HepG2 (cell line): ENCODE data around the gene ZNF77. TPM values are rescaled to one million over a fixed set of nuclear protein-coding genes. Genes with fewer than 3 reads are reported as not detected.

Experiments used
- NCOR1 ChIP-seq: fragments of 200-600 bp; sonication (generic); IDR thresholded peaks from 2 replicates; pipeline ENCODE4 v1.7.0; 2017; ENCODE audit warnings: antibody characterized with exemption, low read length, borderline replicate concordance
- NR2F1 ChIP-seq, 2 experiments: fragments of 450-650 bp in 1 of 2; formaldehyde crosslinking in 1 of 2; IDR thresholded peaks; 2 replicates each; pipeline versions ENCODE4 v1.5.0 to v1.6.1; 2016 to 2020; ENCODE audit warnings: mild to moderate bottlenecking in 1 of 2, missing compliant biosample characterization in 1 of 2, missing genetic modification reagents in 1 of 2, moderate library complexity in 1 of 2
- PHF20 ChIP-seq: sonication (generic); formaldehyde crosslinking; IDR thresholded peaks from 2 replicates; pipeline ENCODE4 v1.5.0; 2020; ENCODE audit warnings: mild to moderate bottlenecking, missing genetic modification reagents
- SAP130 ChIP-seq: IDR thresholded peaks from 2 replicates; pipeline ENCODE4 v1.6.1; 2016; ENCODE audit warnings: low read depth
- ZBTB40 ChIP-seq, 2 experiments: fragments of 450-650 bp in 1 of 2; sonication (generic) in 1 of 2; formaldehyde crosslinking in 1 of 2; IDR thresholded peaks; 2 replicates each; pipeline versions ENCODE4 v1.6.1 to v1.8.0; 2016 to 2022; ENCODE audit warnings: antibody characterized with exemption in 1 of 2, mild to moderate bottlenecking in 1 of 2, missing genetic modification reagents in 1 of 2
- ZNF562 ChIP-seq: sonication (generic); formaldehyde crosslinking; IDR thresholded peaks from 2 replicates; pipeline ENCODE4 v1.8.0; 2022; ENCODE audit warnings: missing genetic modification reagents, borderline replicate concordance
- ZNF652 ChIP-seq: IDR thresholded peaks from 2 replicates; pipeline ENCODE4 v1.6.1; 2016; ENCODE audit warnings: low read depth, borderline replicate concordance
- polyA plus RNA-seq, 8 experiments: library from polyadenylated mRNA; depleted of rRNA in 3 of 8; stranded (reverse) in 7 of 8; unstranded in 1 of 8; fragments of >200 nt; fragmentation: Illumina TruSeq in 4 of 8; extraction: Trizol in 4 of 8; gene quantifications; 2 replicates each; pipeline versions ENCODE4 v1.2.1 to v1.2.3, GENCODE V29; 2011 to 2016; ENCODE audit warnings: low read depth in 4 of 8, missing spikeins in 1 of 8, mixed read lengths in 1 of 8; ENCODE audit not compliant: insufficient read depth in 1 of 8
- total RNA-seq, 5 experiments: library from RNA; depleted of rRNA; stranded (reverse); fragments of >200 nt; fragmentation: Illumina TruSeq; extraction: Trizol; gene quantifications; 2 replicates each; pipeline ENCODE4 v1.2.3, GENCODE V29; 2016; ENCODE audit warnings: low read depth in 1 of 5

ZNF77 gene
- total and polyA plus RNA-seq, 2 of the 13 experiments (the other 11 are each of a cell fraction or from before 2014, with no cell fraction given) = 7.1 to 11.5 TPM

GRCh38 chr19:2977001-2977745, 32.4 kb upstream of the ZNF77 start, which contains the start of gene TLE6 (continued):
- TF ChIP-seq ZBTB40 (IDR thresholded peaks at IDR 0.05) (no peak), ZBTB40 (CRISPR knock-in tag; IDR thresholded peaks at IDR 0.05) (peak; percentile 64; the same call in 1 of the 2 replicates), PHF20 (CRISPR knock-in tag) (0 out of 2 replicates have a peak, but pooled peaks have one; percentile 38), NCOR1 (peak; percentile 42; the same call in 1 of the 2 replicates), ZNF652 (CRISPR knock-in tag) (peak; percentile 99), NR2F1 (CRISPR knock-in tag; IDR thresholded peaks at IDR 0.05) (peak; percentile 30 to 41; a peak in 2 of 4 replicates), ZNF562 (no peak), SAP130 (peak; percentile 98)
- TF ChIP-seq, all 625 proteins: peak for 206
